Neural progenitor cell (in vitro differentiated cells): Measurements from ENCODE around the gene ZC3H12C.

Experiments used
- CTCF ChIP-seq: fragments of 200-600 bp; sonication (generic); IDR thresholded peaks from 2 replicates; pipeline ENCODE4 v1.5.1; 2017; ENCODE audit warnings: antibody characterized with exemption, mild to moderate bottlenecking
- EZH2 ChIP-seq: fragments of 200-600 bp; sonication (generic); IDR thresholded peaks from 2 replicates; pipeline ENCODE4 v1.6.1; 2017; ENCODE audit warnings: antibody characterized with exemption, mild to moderate bottlenecking, moderate library complexity
- EZH2phosphoT487 ChIP-seq: fragments of 200-600 bp; sonication (generic); IDR thresholded peaks from 2 replicates; pipeline ENCODE4 v1.6.1; 2017; ENCODE audit warnings: antibody characterized with exemption

DNA sequence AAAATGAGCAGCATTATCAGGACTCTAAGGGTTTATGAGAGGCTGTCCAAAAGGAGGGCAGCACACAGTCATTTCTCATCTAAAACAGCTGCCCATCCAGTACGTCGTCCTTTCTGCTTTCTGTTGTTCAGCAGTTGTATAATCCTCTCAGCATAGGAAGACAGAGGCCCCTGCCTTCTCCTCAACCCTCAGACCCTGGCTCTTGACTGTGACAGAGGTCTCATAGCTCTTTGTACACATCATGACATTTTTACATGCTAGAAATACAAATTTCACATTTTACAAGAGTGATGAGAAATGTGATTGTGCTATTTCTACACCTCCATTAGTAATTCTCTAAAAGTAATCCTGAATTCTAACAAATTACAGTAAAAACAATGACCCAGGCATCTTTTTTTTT is 36.2 kb upstream of the ZC3H12C start:
- TF ChIP-seq EZH2 = no peak
- no peak for TF ChIP-seq CTCF
- TF ChIP-seq EZH2phosphoT487 = no peak
